Fibroblast of pulmonary artery (primary cell): ENCODE measurements around the gene MON1B.
A peak's percentile ranks its signal among the peaks of the same experiment; 100 is the strongest.

Experiments used
- DNase-seq: peaks from one replicate; pipeline ENCODE4 v3.0.0-alpha.2; 2010; ENCODE audit warnings: low read depth
- H3K4me3 ChIP-seq: replicated peaks from 2 replicates; pipeline ENCODE4 v1.5.1; 2011; ENCODE audit warnings: low read depth, mild to moderate bottlenecking, control low read depth, low read length, moderate library complexity
- CTCF ChIP-seq: IDR thresholded peaks from 2 replicates; pipeline ENCODE4 v1.5.1; 2011; ENCODE audit warnings: mild to moderate bottlenecking, control low read depth, low read length, inconsistent platforms; ENCODE audit errors: missing control alignments

The MON1B gene

GRCh38 chr16:77166726-77167125 is 24.3 kb upstream of the MON1B start:
- H3K4me3 ChIP-seq = no peak overlapping the region
- no peak for DNase-seq
- no peak for TF ChIP-seq CTCF

- DNase-seq = no peak
- no peak for TF ChIP-seq CTCF
- no peak overlapping the region for H3K4me3 ChIP-seq
Measured at GRCh38 chr16:77168901-77169300, 22.1 kb upstream of the MON1B start.

GRCh38 chr16:77169650-77170236 is 21.2 kb upstream of the MON1B start:
- TF ChIP-seq CTCF = peak; percentile 74
- H3K4me3 ChIP-seq = no peak overlapping the region
- DNase-seq = peak; percentile 54

- no peak for TF ChIP-seq CTCF
- no peak for DNase-seq
- no peak overlapping the region for H3K4me3 ChIP-seq
Measured at GRCh38 chr16:77170805-77171204, 20.2 kb upstream of the MON1B start.

GRCh38 chr16:77171745-77172635 is 19.0 kb upstream of the MON1B start:
- H3K4me3 ChIP-seq = no peak overlapping the region
- peak; percentile 76 for DNase-seq

GRCh38 chr16:77172951-77173350 is 18.0 kb upstream of the MON1B start:
- H3K4me3 ChIP-seq = no peak overlapping the region
- no peak for TF ChIP-seq CTCF
- DNase-seq = peak; percentile 11

More at GRCh38 chr16:77171745-77172635, 19.0 kb upstream of the MON1B start:
- peak; percentile 69 for TF ChIP-seq CTCF
